ENCODE measurements around the gene RNH1.

Gene RNH1

GRCh38 chr11:532986-533585 is 26.0 kb upstream of the RNH1 start:
- Histone ChIP-seq H3K4me3 (no peak overlapping the region), H3K27me3 (peaks cover 0 to 11% of the 10 kb centered on the region in 2 donors), H3K9me3 (no peaks in the 10 kb centered on the region), H3K36me3 (peaks cover 22 to 45% (median 24%) of the 10 kb centered on the region in 3 donors), H3K27ac (no peak overlapping the region), H3K4me1 (peaks cover 3 to 44% (median 34%) of the 10 kb centered on the region in 4 donors)
- intact Hi-C loops (cut with DNase I; ENCODE audit: low total_unique reads): loop anchor here (2.0 to 10.0 kb wide), 2 partner anchors 78 to 228 kb away; partner anchors contain the start of gene IFITM2
- peak in 1 of 2 donors; percentile 65 for DNase-seq
- TF ChIP-seq CTCF (IDR thresholded peaks at IDR 0.05): no peak

DNA sequence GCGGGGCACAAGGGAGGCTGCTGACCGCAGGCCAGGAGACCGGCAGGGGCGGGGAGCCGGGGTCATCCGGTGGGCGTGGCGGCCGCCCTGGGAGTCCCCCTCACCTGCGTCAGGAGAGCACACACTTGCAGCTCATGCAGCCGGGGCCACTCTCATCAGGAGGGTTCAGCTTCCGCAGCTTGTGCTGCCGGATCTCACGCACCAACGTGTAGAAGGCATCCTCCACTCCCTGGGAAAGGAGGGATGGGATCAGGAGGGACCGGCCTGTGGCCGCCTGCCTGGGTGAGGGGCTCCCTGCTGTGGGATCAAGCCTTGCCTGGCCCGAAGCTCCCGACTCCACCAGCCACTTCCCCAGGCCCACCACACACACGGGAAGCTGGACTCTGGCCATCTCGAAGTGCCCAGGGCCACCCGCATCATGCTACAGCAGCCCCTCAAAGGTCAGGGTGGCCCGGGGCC is 25.5 kb upstream of the RNH1 start:
- DNase-seq: peak in 1 of 2 donors; percentile 68
- Histone ChIP-seq H3K27me3 (peaks cover 0 to 7% of the 10 kb centered on the region in 2 donors), H3K9me3 (no peaks in the 10 kb centered on the region), H3K4me3 (no peak overlapping the region), H3K36me3 (peaks cover 22 to 45% (median 24%) of the 10 kb centered on the region in 3 donors), H3K4me1 (peaks cover 3 to 40% (median 32%) of the 10 kb centered on the region in 4 donors), H3K27ac (no peak overlapping the region)
- intact Hi-C loops (cut with DNase I; ENCODE audit: low total_unique reads): loop anchor here (2.0 to 10.0 kb wide), 2 partner anchors 78 to 228 kb away; partner anchors contain the start of gene IFITM2
- TF ChIP-seq CTCF (IDR thresholded peaks at IDR 0.05): no peak

DNA sequence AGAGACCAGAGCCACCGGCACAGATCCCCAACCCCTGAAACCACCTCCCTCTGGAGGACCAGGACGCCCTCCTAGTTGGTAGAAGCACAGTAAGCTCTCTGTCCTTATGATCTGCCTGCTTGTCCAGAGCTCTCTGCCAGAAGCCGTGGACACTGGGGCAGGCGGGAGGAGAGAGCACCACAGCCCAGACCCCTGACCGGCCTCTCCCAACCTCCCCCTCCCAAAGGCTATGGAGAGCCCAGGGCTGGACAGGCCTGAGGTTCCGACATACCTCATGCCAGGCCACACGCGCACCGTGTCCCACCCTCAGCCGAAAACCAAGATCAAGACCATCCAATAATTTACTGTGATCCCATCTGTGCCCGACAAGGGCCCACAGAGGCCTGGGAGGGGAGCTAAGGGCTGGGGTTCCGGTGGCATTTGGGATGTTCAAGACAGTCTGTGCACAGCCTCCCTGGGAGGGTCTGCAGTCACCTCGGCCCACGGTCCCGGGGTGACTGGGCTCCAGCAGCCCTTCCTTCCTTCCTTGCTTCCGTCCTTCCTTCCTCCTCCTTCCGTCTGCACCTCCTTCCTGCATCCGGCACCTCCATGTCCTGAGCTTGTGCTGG is 25.0 kb upstream of the RNH1 start:
- no peak for TF ChIP-seq CTCF (IDR thresholded peaks at IDR 0.05)
- H3K27ac ChIP-seq: no peak overlapping the region
- intact Hi-C loops (cut with DNase I; ENCODE audit: low total_unique reads): loop anchor here (2.0 to 10.0 kb wide), 2 partner anchors 79 to 227 kb away; partner anchors contain the start of gene IFITM2
- H3K9me3 ChIP-seq: no peaks in the 10 kb centered on the region
- H3K4me1 ChIP-seq: peaks cover 3 to 34% (median 27%) of the 10 kb centered on the region in 4 donors
- peaks cover 22 to 45% (median 24%) of the 10 kb centered on the region in 3 donors for H3K36me3 ChIP-seq
- no peak for DNase-seq
- H3K4me3 ChIP-seq: no peak overlapping the region
- H3K27me3 ChIP-seq: peaks cover 0 to 2% of the 10 kb centered on the region in 2 donors

GRCh38 chr11:530960-531831 is 24.2 kb upstream of the RNH1 start:
- Histone ChIP-seq H3K4me1 (peaks cover 3 to 29% (median 20%) of the 10 kb centered on the region in 4 donors), H3K36me3 (peaks cover 22 to 45% (median 24%) of the 10 kb centered on the region in 3 donors), H3K27ac (no peak overlapping the region), H3K4me3 (no peak overlapping the region), H3K27me3 (no peaks in the 10 kb centered on the region), H3K9me3 (no peaks in the 10 kb centered on the region)
- intact Hi-C loops (cut with DNase I; ENCODE audit: low total_unique reads): loop anchor here (10.0 kb wide), 1 partner anchor 226 kb away; the partner anchor contains the start of gene IFITM2
- no peak for TF ChIP-seq CTCF (IDR thresholded peaks at IDR 0.05)
- DNase-seq: peak in 1 of 2 donors; percentile 64

DNA sequence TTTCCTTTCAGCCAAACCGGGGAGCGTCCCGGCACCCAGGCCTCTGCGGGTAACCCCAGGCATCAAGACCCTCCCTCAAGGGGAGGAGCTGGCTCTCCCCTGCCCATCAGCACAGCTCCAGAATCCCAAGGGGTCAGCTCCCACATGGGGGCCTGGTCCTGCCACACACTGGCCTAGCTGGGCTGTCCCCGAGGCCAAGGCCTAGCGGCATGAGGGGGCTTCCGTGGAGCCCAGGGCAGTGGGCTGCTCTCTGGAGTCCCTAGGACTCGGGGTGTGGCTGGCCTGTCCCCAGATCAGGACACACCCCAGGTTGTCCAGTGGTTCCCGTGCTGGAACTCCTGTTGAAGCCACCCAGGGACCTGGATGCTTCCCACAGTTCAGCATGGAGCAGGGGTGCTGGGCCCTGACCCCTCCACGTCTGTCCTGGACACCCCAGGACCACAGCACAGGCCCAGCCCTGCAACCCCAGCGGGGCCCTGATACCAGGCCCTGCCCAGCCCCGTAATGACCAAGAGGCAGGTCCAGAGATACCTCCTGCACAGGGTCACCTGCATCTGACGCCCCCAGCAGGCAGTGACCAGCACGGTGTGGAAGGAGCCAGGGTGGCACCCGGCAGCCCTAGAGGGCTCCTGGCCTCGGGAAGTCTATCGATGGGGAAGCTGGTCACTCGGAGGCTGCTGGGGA is 22.8 kb upstream of the RNH1 start:
- Histone ChIP-seq H3K4me1 (peaks cover 3 to 27% (median 16%) of the 10 kb centered on the region in 4 donors), H3K4me3 (no peak overlapping the region), H3K27me3 (no peaks in the 10 kb centered on the region), H3K27ac (no peak overlapping the region), H3K9me3 (no peaks in the 10 kb centered on the region), H3K36me3 (peaks cover 22 to 45% (median 24%) of the 10 kb centered on the region in 3 donors)
- TF ChIP-seq CTCF (IDR thresholded peaks at IDR 0.05): no peak
- intact Hi-C loops (cut with DNase I; ENCODE audit: low total_unique reads): loop anchor here (10.0 kb wide), 1 partner anchor 225 kb away; the partner anchor contains the start of gene IFITM2
- DNase-seq: no peak
